ENCODE results near the gene UNC80. TPM values are rescaled to one million over a fixed set of nuclear protein-coding genes. Genes with fewer than 3 reads are reported as not detected.

The UNC80 gene, protein sequence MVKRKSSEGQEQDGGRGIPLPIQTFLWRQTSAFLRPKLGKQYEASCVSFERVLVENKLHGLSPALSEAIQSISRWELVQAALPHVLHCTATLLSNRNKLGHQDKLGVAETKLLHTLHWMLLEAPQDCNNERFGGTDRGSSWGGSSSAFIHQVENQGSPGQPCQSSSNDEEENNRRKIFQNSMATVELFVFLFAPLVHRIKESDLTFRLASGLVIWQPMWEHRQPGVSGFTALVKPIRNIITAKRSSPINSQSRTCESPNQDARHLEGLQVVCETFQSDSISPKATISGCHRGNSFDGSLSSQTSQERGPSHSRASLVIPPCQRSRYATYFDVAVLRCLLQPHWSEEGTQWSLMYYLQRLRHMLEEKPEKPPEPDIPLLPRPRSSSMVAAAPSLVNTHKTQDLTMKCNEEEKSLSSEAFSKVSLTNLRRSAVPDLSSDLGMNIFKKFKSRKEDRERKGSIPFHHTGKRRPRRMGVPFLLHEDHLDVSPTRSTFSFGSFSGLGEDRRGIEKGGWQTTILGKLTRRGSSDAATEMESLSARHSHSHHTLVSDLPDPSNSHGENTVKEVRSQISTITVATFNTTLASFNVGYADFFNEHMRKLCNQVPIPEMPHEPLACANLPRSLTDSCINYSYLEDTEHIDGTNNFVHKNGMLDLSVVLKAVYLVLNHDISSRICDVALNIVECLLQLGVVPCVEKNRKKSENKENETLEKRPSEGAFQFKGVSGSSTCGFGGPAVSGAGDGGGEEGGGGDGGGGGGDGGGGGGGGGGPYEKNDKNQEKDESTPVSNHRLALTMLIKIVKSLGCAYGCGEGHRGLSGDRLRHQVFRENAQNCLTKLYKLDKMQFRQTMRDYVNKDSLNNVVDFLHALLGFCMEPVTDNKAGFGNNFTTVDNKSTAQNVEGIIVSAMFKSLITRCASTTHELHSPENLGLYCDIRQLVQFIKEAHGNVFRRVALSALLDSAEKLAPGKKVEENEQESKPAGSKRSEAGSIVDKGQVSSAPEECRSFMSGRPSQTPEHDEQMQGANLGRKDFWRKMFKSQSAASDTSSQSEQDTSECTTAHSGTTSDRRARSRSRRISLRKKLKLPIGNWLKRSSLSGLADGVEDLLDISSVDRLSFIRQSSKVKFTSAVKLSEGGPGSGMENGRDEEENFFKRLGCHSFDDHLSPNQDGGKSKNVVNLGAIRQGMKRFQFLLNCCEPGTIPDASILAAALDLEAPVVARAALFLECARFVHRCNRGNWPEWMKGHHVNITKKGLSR (N-terminal part only)
- total RNA-seq (2021) (not detected in 2 replicates), Bru-seq, nascent RNA (percentile 1 among the genes with signal in this experiment), BruChase-seq, experiment 1, labeled RNA remaining after a 2-hour chase (percentile 8 among the genes with signal in this experiment), BruChase-seq, experiment 2, labeled RNA remaining after a 6-hour chase (percentile 5 among the genes with signal in this experiment)
- long read RNA-seq: 0 reads

DNA sequence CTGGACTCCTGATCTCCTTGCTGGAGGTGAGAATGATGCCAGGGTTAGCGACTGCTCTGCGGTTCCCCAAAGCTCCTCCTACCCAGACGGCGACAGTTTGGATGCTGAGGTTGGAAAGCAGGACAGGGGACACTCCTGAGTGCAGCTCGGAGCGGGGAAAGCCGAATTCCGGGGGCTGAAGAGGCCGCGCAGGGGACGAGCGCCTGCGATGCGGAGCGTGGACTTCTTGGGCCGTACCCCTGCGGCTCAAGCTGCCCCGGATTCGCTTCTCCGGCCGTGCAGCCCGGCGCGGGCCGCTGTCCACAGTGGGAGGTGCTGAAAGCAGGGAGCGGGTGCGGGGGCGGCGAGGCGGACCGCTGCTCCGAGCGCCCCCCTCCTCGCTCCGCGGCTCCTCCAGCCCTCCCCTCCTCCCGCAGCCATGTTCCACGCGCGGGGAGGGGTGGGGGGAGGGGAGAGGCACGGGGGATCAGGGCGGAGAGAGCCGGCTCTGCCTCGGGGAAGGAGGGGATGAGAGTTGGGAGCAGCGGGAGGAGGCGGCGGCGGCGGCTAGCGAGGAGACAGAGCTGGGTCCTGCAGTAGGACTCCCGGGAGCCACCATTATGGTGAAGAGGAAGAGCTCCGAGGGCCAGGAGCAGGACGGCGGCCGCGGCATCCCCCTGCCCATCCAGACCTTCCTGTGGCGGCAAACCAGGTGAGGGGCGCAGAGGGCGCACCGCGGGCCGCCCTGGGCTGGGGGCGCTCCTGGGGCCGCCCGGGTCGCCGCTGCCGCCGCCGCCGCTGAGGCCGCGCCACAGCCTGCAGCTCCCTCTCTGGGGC, at the start of gene UNC80:
Gene UNC80 (plus strand): TSS at position 359 of the 816 bp plus-strand sequence. CDS start 241 bp downstream, at position 600.
- no peaks in the 10 kb centered on the region for H3F3A ChIP-seq (ENCODE audit: insufficient read depth, low read depth)
- H3K79me2 ChIP-seq (ENCODE audit: low read depth): no peaks in the 10 kb centered on the region
- H3K4me2 ChIP-seq: no peak within 1 kb of the TSS
- no peak within 1 kb of the TSS for H2AFZ ChIP-seq
- H3K9me3 ChIP-seq (ENCODE audit: insufficient read depth, low read depth): no peaks in the 10 kb centered on the region
- CTCF ChIA-PET: no interaction called here
- no TSS peak for BruUV-seq (replicated peaks)
- no peak within 1 kb of the TSS for H3K27ac ChIP-seq
- no peak within 1 kb of the TSS for H3K4me3 ChIP-seq
- intact Hi-C loops (cut with micrococcal nuclease; ENCODE audit: unreplicated experiment): no loop called here
- no peaks in the 10 kb centered on the region for H3K27me3 ChIP-seq (ENCODE audit: insufficient read depth, low read depth)
- no peaks in the 10 kb centered on the region for H4K20me1 ChIP-seq (ENCODE audit: insufficient read depth)
- no peaks in the 10 kb centered on the region for H3K9me2 ChIP-seq (ENCODE audit: insufficient read depth)
- H3K4me1 ChIP-seq (replicated peaks; ENCODE audit: insufficient read depth): no peaks in the 10 kb centered on the region
- H3K36me3 ChIP-seq (ENCODE audit: low read depth): no peaks in the 10 kb centered on the region
- POLR2A ChIA-PET (ENCODE audit: unreplicated experiment): no interaction called here
- TF ChIP-seq, protein P1, sequence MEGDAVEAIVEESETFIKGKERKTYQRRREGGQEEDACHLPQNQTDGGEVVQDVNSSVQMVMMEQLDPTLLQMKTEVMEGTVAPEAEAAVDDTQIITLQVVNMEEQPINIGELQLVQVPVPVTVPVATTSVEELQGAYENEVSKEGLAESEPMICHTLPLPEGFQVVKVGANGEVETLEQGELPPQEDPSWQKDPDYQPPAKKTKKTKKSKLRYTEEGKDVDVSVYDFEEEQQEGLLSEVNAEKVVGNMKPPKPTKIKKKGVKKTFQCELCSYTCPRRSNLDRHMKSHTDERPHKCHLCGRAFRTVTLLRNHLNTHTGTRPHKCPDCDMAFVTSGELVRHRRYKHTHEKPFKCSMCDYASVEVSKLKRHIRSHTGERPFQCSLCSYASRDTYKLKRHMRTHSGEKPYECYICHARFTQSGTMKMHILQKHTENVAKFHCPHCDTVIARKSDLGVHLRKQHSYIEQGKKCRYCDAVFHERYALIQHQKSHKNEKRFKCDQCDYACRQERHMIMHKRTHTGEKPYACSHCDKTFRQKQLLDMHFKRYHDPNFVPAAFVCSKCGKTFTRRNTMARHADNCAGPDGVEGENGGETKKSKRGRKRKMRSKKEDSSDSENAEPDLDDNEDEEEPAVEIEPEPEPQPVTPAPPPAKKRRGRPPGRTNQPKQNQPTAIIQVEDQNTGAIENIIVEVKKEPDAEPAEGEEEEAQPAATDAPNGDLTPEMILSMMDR (conservative IDR thresholded peaks at IDR 0.05): no peak
- no peak for TF ChIP-seq EZH2 (IDR thresholded peaks at IDR 0.05; ENCODE audit: low read depth)
- peak in 1 of 2 experiments; percentile 14 for DNase-seq

DNA sequence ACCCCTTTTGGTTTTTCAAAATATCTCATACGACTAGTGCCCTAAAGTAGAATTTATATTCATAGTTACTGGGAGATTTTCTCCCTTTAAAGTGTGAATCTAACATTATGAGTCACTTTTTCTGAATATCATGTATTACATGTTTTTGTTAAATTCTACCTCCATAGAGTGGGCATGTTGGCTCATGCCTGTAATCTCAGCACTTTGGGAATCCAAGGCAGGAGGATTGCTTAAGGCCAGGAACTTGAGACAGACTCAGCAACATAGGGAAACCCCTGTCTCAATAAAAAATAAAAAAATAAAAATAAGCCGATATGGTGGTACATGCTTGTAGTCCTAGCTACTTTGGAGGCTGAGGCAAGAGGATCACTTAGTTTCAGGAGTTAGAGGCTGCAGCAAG, 45.3 kb upstream of the UNC80 start:
- BruUV-seq (replicated peaks): no TSS peak
- no peak overlapping the region for H3K4me3 ChIP-seq
- ChIA-PET POLR2A (ENCODE audit: unreplicated experiment) (no interaction called here), CTCF (no interaction called here)
- no peaks in the 10 kb centered on the region for H4K20me1 ChIP-seq (ENCODE audit: insufficient read depth)
- no peaks in the 10 kb centered on the region for H3K36me3 ChIP-seq (ENCODE audit: low read depth)
- no peak for DNase-seq
- H3K9me2 ChIP-seq (ENCODE audit: insufficient read depth): no peaks in the 10 kb centered on the region
- intact Hi-C loops (cut with micrococcal nuclease; ENCODE audit: unreplicated experiment): no loop called here
- H3K9me3 ChIP-seq (ENCODE audit: insufficient read depth, low read depth): no peaks in the 10 kb centered on the region; the same call in 1 of the 2 replicates
- H3K27me3 ChIP-seq (ENCODE audit: insufficient read depth, low read depth): no peaks in the 10 kb centered on the region
- H2AFZ ChIP-seq: no peak overlapping the region
- H3K4me1 ChIP-seq (replicated peaks; ENCODE audit: insufficient read depth): no peaks in the 10 kb centered on the region
- TF ChIP-seq EZH2 (IDR thresholded peaks at IDR 0.05; ENCODE audit: low read depth): no peak
- TF ChIP-seq, protein P1 (conservative IDR thresholded peaks at IDR 0.05): no peak
- no peaks in the 10 kb centered on the region for H3K79me2 ChIP-seq (ENCODE audit: low read depth)
- H3K4me2 ChIP-seq: no peak overlapping the region
- H3F3A ChIP-seq (ENCODE audit: insufficient read depth, low read depth): no peaks in the 10 kb centered on the region
- H3K27ac ChIP-seq: no peak overlapping the region

Data from PC-9 (cell line).